ENCODE measurements around the gene TBXA2R.
"Not testable (repeated sequence)": the region's sequence is repeated elsewhere in the genome, so short reads cannot be mapped to it uniquely, and the experiment has no call there.

Gene TBXA2R

DNA sequence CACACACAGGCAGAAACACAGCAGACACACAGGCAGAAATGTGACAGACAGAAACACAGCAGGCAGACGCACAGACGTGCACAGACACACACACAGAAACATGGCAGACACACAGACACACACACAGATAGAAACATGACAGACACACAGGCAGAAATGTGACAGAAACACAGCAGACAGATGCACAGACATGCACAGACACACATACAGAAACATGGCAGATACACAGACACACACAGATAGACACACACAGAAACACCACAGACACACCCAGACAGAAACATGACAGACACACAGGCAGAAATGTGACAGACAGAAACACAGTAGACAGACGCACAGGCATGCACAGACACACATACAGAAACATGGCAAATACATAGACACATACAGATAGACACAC is 1.3 kb downstream of the TBXA2R start:
- DNase-seq (ENCODE audit: low read depth) = no peak

- no peak for DNase-seq (ENCODE audit: low read depth)
These were observed 1.7 kb downstream of the TBXA2R start for GRCh38 chr19:3604987-3605343.

DNA sequence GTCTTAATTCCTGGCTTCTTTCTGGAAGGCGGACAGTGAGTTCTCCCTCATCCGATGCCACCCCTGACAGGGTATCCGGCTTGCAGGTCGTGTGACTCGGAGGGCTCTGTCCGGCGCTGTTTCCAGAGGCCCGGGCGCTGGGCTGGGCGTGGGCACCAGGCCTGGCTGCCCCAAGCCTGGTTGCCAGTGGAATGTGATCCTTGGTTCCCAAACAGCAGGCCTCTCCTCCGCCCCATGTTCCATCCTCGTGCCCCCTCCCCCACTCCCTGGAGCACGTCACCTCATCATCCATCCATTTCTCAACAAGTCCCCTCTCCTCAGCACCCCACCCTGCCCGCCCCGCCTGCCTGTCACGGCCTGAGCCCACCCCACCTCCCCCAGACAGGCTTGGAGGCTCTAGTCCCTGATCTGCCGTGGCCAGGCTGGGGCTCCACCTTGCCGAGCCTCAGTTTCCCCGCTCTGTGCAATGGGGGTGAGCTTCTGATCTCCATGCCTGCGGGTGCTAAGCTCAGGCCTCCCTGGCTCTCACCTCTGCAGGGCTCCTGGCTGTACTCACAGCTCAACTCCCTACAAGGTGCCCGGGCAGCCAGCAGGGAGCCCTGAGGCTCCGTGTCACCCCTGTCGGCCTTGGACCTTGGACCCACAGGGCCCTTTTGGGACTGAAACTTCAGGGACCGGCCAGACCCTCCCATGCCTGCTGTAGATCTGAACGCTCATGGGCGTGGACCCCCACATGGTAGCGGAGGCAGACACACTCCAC is 2.3 kb downstream of the TBXA2R start:
- DNase-seq (ENCODE audit: low read depth) = no peak

DNA sequence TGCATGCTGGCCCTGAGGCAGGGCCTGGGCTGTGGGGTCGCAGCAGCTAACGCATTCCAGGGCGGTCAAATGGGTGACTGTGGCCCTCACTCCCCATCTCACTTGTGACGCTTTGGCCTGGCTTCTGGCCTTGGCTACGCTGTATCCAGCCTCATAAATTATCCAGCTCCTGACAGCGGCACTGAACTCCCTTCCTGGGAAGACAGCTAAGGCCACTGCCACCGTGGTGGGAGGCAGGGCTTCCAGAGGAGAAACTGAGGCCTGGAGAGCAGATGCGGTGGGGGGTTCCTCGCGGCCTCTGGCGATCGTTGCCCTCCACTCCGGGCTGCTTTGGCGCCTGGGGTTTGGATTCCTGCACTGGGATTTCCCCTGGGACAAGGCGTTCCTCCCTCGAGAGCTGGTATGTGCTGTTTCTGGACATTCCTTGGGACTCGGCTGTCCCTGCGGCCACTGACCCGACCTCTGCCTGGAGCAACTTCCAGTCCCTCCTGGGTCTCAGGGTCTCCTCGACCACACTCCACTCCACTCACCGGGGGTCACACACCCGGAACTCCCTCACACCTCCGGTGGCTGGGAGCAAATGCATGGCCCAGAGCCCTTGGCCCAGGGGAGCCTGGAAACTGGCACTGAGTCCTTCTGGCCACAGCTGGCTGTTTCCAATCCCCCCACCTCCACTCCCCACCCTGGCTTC is 3.4 kb downstream of the TBXA2R start:
- DNase-seq (ENCODE audit: low read depth) = no peak

DNA sequence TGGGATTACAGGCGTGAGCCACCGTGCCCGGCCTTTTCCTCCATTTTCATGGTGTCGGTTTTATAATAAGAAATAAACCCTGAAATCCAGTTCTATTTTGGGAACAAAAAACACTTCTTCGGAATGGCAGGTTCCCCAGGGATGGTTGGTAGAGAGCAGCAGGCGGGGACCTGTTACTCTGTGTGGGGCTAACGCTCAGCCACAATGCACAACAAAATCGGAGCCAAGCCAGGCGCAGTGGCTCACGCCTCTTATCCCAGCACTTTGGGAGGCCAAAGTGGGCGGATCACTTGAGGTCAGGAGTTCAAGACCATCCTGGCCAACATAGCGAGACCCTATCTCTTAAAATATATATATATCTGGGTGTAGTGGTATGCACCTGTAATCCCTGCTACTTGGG is 5.7 kb downstream of the TBXA2R start:
- DNase-seq (ENCODE audit: low read depth) = no peak

- no peak for DNase-seq (ENCODE audit: low read depth)
These were observed 6.9 kb downstream of the TBXA2R start for GRCh38 chr19:3599776-3600187.

DNA sequence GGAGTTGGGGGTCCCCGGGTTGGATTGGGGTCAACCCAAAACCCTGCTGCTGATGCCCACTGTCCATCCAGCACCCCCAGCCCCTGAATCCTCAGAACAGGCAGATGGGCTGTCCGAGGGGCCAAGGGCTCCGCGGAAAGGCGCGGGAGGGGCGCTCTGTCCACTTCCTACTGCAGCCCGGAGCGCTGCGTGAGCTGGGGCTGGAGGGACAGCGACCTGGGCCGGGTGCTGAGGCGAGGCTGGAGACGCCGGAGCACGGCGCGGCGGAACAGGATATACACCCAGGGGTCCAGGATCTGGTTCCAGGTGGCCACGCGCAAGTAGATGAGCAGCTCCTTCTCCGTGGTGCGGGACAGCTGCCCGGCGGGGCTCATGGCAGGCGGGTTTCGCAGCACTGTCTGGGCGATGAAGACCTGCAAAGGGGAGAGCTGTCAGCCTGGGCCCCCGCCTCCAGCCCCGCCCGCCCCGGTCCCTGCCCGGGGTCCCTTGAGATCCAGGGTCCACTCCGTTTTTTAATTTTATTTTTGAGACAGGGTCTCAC is 11.1 kb downstream of the TBXA2R start:
- no peak for DNase-seq (ENCODE audit: low read depth)

DNA sequence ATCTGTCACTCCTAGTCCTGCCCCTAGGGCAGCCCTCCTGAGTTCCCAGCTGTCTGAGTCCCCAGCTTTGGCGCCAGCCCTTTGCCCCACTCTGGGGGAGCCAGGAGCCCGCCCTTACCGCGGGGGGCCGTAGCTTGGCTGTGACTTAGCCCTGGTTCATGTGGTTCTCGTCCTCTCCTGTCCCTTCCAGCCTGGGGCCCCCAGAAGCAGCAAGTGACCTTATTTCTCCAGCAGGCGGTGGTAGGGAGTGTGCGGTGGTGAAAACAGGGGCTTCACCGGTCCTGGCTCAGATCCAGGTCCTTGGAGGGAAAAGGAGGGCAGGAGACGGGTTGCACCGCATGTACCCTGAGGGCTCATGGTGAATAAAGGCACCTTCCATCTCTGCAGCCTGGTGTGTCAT is 13.5 kb downstream of the TBXA2R start:
- DNase-seq (ENCODE audit: low read depth) = no peak

GRCh38 chr19:3591876-3592613 is 14.6 kb downstream of the TBXA2R start:
- no peak for DNase-seq (ENCODE audit: low read depth)

DNA sequence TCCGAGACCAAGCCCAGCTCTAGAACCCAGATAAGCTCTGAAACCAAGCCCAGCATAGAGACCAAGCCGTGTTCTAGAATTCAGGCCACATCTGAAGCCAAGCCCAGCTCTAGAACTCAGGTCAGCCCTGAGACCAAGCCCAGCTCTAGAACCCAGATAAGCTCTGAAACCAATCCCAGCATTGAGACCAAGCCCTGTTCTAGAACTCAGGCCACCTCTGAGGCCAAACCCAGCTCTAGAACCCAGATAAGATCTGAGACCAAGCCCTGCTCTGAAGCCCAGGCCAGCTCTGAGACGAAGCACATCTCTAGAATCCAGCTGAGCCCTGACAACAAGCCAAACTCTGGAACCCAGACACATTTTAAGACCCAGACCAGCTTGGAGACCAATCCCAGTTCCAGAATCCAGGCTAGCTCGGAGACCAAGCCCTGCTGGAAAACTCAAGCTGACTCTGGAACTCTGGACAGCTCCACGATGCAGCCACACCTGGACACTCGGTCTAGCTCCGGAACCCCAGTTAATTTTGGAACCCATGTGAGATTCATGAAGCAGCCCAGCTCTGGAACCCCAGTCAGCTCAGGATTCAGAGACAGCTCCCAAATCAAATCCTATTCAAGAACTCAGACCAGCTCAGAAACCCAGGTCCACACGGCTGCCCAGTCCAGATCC is 15.6 kb downstream of the TBXA2R start:
- DNase-seq (ENCODE audit: low read depth) = no peak

DNA sequence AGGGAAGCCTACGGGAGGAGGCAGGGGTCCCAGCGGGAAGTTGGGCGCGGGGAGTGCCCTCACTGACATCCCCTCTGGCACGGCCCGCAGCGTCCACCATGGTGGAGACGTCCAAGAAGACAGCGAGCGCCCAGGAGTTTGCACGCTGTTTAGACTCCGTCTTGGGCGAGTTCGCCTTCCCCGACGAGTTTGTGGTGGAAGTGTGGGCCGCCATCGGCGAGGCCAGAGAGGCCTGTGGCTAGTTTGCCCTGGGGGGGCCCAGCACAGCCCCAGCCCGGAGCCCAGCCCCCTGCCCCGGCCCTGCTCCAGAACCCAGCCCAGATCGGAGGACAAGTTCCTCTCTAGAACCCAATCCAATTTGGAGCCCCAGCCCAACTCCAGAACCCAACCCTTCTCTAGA is 16.7 kb downstream of the TBXA2R start:
- DNase-seq (ENCODE audit: low read depth) = no peak

DNA sequence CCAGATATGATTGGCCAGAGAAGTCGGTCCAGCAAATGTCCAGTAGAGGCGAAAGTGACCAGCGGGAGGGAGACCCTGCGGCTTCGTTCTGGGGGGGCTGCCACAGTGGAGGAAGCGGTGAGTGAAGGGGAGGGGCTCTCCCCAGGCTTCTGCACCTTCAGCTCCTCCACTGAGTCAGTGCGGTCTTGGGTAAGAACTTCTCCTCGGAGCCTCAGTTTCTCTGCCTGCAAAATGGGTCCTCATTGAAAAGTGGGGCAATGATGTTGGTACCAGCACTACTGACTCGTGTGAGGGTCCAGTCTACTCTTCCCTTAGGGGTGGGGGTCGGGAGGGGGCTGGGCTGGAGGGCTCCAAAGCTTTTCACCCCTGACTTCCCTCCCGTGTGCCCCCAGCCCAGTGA is 17.2 kb downstream of the TBXA2R start:
- DNase-seq (ENCODE audit: low read depth) = no peak

GRCh38 chr19:3586707-3587346 is 19.8 kb downstream of the TBXA2R start:
- no peak for DNase-seq (ENCODE audit: low read depth)

DNA sequence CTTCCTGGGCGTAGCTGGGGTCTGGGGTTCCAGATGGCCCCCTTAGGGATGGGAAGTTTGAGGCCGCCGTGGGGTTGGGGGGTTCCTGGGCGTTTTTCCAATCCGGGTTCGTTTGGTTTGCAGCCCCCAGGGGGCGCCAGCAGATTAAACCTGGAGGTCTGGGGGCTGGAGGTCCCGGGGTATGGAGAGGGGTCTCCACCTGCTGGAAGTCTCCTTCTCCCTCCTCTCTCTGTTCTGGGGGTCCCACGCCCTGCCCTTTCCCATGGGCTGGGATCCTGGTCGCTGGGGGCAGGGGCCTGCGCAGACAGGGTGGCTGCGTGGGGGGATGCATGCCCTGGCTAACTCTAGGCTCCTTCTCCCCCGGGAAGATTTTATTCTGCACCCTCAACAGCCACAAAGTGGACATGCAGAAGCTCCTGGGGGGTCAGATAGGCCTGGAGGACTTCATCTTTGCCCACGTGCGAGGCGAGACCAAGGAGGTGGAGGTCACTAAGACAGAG is 20.5 kb downstream of the TBXA2R start:
- peak; percentile 46 for DNase-seq (ENCODE audit: low read depth)

DNA sequence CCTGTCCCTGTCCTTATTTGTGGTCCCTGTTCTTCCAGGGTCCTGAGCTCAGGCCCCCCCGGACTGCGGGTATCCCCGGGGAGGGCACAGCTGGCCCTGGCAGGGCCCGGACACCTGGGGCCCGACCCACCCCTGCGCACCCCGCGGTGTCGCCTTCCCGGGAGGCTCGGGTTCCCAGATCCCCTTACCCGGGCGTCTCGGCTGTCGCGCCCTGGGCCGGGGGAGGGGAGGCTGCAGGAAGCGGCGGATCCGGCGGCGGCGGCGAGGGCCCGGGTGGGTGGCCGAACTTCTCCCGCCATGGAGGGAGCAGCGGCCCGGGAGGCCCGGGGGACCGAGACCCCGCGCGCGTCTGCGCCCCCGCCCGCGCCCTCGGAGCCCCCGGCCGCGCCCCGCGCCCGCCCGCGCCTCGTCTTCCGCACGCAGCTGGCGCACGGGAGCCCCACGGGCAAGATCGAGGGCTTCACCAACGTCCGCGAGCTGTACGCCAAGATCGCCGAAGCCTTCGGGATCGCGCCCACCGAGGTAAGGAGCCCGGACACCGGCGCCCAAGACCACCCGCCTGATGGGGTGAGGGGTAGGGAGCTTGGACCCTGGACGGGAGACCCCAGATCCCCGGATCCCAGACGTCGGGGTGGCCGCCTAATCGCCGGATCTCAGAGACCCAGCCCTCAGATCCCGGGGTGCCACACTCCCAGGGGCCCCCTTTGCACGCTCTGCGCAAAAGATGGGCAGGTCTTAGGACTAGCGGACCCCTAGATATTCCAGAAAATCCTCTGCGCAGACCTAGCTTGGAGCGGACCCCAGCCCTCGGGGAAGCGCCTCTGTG is 21.2 kb downstream of the TBXA2R start, which contains the start of gene GIPC3:
GIPC3 (plus strand) TSS at position 178 of the 826 bp plus-strand sequence; CDS start at position 298, 120 bp downstream.
- no peak for DNase-seq (ENCODE audit: low read depth)

GRCh38 chr19:3584036-3584802 is 22.5 kb downstream of the TBXA2R start:
- not testable (repeated sequence) for DNase-seq (ENCODE audit: low read depth)

DNA sequence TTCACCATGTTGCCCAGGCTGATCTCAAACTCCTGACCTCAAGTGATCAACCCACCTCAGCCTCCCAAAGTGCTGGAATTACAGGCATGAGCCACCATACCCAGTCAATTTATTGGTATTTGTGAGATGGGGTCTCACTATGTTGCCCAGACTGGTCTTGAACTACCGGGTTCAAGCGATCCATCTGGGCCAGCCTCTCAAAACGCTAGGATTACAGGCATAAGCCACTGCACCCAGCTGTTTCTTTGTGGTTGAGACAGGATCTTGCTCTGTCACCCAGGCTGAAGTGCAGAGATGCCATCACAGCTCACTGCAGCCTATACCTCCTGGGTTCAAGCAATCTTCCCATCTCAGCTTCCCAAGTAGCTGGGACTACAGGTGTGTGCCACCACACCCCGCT is 24.9 kb downstream of the TBXA2R start:
- DNase-seq (ENCODE audit: low read depth) = not testable (repeated sequence)

DNA sequence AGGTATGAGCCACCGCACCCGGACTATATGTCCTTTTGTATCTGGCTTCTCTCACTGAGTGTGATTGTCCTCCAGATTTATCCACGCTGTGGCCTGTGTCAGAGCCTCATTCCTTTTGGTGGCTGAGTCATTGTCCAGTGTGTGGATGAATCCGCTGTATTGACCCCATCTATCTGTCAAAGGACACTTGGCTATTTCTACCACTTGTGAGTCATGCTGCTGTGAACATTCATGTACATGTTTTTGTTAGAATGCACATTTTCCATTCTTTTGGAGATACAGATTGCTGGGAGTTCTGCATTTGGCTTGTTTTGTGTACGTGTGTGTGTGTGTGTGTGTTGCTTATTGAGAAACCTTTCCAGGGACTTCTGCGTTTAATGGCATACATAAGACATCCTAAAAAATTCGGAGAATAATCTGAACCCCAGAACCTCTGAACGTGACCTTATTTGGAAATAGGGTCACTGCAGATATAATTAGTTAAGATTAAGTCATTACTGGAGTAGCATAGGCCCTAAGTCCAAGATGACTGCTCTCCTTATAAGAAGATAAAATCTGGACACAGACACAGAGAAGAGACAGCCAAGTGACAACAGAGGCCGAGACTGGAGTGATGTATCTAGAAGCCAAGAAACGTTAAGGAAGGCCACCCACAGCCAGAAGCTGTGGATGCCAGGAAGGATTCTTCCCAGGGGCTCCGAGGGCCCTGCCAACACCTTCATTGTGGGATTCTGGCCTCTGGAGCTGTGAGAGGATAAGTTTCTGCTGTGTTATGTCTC is 26.3 kb downstream of the TBXA2R start:
- DNase-seq (ENCODE audit: low read depth) = no peak

DNA sequence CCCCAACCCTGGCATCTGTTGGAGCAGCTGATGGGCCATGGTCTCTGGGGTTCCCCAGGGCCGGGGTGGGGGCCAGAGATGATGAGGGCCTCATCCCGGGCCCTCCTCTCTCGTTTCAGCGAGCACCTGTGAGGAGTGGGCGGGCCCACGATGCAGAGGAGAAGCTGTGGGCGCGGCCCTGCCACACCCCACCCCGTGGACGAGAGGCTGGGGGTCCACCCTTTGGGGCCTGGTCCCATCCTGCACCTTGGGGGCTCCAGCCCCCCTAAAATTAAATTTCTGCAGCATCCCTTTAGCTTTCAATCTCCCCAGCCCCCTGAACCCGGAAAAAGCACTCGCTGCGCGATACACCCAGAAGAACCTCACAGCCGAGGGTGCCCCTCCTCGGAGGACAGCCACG is 28.3 kb downstream of the TBXA2R start:
- no peak for DNase-seq (ENCODE audit: low read depth)

All from activated T-cell treated with anti-CD3 and anti-CD28 coated beads for 1 hour (primary cell).